ENCODE data around the gene PIP5K1A.
A peak's percentile ranks its signal among the peaks of the same experiment; 100 is the strongest.

Gene PIP5K1A

DNA sequence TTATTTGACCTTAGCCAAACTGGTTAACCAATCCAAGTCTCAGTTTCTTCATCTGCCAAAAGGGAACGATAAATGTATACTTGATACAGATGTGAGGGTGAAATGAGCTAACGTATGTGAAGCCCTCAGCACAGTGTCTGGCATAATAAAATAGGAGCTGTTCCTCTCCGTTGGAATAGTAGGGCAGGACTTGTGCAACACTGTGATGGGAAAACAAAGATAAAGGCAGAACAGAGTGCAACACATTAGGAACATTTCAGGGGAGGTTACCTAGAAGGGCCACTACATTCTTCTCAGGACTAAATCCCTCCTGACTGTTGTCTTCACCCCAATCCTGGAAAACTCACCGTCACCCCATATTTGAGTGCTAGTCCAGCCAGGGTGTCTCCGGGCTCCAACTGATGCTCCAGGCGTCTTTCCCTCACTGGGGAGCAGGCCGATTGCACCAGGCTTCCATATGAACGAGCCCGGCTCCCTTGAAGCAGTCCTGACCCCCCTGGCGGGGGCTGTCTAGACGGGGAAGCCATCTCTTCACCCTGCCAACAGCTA is 33.5 kb upstream of the PIP5K1A start:
- peak overlapping the region; percentile 79 for H3K4me3 ChIP-seq (ENCODE audit: low read depth, low read length)
- no peak for DNase-seq (ENCODE audit: low read depth)
- TF ChIP-seq, protein P1, sequence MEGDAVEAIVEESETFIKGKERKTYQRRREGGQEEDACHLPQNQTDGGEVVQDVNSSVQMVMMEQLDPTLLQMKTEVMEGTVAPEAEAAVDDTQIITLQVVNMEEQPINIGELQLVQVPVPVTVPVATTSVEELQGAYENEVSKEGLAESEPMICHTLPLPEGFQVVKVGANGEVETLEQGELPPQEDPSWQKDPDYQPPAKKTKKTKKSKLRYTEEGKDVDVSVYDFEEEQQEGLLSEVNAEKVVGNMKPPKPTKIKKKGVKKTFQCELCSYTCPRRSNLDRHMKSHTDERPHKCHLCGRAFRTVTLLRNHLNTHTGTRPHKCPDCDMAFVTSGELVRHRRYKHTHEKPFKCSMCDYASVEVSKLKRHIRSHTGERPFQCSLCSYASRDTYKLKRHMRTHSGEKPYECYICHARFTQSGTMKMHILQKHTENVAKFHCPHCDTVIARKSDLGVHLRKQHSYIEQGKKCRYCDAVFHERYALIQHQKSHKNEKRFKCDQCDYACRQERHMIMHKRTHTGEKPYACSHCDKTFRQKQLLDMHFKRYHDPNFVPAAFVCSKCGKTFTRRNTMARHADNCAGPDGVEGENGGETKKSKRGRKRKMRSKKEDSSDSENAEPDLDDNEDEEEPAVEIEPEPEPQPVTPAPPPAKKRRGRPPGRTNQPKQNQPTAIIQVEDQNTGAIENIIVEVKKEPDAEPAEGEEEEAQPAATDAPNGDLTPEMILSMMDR (IDR thresholded peaks at IDR 0.05; ENCODE audit: low read depth, low read length, missing control alignments), result no peak

DNA sequence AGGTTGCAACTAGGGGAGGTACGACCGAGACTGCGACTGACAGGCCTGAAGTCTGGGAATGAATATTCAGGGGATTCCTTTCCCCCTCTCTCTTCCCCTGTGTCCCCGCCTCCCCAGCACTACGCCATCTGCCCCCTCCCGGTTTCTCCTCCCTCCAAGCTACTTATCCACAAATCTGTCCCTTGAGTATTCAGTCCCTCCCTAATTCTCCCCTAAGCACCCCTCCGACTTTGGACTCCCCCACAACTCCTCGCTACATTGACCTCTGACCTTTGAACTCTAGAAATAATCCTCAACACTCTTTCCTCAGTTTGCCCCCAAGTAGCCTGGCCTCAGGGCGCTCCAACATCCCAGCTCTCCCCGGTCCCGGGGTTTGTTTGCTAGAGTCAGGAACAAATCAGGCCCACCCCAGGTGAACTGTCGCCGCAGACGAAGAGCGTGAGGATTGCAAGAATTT is 33.0 kb upstream of the PIP5K1A start:
- no peak for DNase-seq (ENCODE audit: low read depth)

DNA sequence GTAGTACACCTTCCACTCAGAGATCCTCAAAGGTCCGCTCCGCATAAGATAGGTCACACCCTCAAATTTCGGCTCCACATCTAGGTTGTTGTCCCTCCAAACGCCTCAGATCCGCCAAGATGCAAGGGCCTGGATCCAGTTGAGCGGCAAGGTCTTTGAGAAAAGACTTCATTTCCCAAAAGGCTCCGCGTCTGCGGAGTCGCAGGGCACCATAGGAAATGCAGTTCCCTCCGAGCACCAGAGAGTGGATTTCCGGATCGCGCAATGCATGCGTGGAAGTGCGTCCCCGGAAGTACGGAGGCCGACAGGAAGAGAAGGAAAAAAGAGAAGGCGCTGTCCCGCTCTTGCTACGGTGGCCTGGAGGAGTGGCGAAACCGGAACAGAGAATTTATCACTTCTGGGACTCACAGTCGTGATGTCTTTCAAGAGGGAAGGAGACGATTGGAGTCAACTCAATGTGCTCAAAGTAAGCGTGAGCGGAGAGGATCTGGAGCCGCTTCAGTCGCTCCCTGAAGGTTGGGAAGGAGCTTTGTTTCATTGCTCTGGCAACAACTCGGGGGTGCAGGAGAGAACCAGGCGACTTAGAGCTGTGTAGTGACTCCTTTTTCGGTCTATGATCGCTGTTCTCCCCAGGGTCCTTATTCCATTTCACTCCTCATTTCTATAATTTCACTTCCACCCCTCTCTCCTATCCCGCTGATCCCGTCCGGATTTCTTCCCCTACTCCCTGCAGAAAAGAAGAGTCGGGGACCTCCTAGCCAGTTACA is 32.4 kb upstream of the PIP5K1A start, which contains the start of the genes LYSMD1 and SCNM1:
LYSMD1 (minus strand) TSS at position 165 of the 767 bp plus-strand sequence. CDS start 644 bp downstream, outside the sequence.
SCNM1 (plus strand) TSS at position 407 of the 767 bp plus-strand sequence; CDS start at position 416, 9 bp downstream.
- H3K4me3 ChIP-seq (ENCODE audit: low read depth, low read length), result peak within 1 kb of the TSS; percentile 79
- DNase-seq (ENCODE audit: low read depth), result peak; percentile 99
- TF ChIP-seq, protein P1 (IDR thresholded peaks at IDR 0.05; ENCODE audit: low read depth, low read length, missing control alignments), result no peak

More for the DNA sequence above, 33.0 kb upstream of the PIP5K1A start:
- peak overlapping the region; percentile 79 for H3K4me3 ChIP-seq (ENCODE audit: low read depth, low read length)
- TF ChIP-seq, protein P1 (IDR thresholded peaks at IDR 0.05; ENCODE audit: low read depth, low read length, missing control alignments), result no peak

DNA sequence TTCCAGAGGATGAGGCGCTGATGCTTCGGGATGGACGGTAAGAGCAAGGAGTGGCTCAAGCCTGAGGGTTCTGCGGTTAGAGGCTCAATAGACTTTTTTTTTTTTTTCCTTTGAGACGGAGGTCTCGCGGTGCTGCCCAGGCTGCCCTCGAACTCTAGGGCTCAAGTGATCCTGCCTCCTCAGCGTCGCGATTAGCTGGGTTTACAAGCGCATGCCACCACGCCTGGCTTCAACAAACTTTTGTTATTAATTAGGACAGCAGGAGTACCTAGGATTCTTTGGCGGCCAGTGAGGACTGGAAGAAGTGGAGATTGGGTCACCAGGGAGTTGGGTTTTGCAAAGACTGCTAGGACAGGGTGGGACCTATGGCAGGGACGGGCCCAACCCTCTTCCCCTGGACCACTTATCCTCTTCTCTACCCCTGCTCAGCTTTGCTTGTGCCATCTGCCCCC is 31.8 kb upstream of the PIP5K1A start:
- H3K4me3 ChIP-seq (ENCODE audit: low read depth, low read length), result peak overlapping the region; percentile 79
- DNase-seq (ENCODE audit: low read depth), result no peak

DNA sequence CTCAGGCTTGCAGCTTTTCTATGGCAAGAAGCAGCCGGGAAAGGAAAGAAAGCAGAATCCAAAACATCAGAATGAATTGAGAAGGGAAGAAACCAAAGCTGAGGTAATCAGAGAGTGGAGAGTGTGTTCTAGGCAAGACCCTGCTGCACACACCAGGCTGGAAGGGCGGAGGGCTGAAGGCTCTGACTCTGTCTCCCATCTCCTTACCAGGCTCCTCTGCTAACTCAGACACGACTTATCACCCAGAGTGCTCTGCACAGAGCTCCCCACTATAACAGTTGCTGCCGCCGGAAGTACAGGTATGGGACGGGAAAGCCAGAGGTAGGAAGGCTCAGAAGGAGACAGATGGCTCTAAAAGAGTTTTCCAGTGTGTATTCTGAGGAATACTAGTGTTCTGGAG is 31.2 kb upstream of the PIP5K1A start:
- H3K4me3 ChIP-seq (ENCODE audit: low read depth, low read length), result peak overlapping the region; percentile 79
- TF ChIP-seq, protein P1 (IDR thresholded peaks at IDR 0.05; ENCODE audit: low read depth, low read length, missing control alignments), result no peak
- DNase-seq (ENCODE audit: low read depth), result no peak

More for the DNA sequence above, 31.8 kb upstream of the PIP5K1A start:
- TF ChIP-seq, protein P1 (IDR thresholded peaks at IDR 0.05; ENCODE audit: low read depth, low read length, missing control alignments), result no peak

DNA sequence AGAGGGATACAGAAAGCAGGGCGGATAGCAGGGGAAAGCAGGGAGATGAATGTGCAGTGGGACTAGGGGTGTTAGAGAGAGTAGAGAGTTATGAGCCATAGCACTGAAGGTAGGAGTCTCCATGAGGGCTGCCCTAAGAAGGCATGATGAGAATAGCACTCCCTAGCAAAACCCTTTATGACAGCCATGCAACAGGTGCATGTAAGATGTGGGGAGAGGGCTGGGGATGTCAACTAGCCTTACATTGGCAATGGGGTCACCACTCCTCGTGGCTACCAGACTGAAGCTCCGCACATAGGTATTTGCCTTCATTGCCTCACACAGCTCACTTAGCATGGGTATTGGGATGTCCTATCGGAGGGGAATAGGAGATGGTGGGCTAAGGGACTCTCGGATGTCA is 27.2 kb upstream of the PIP5K1A start:
- no peak overlapping the region for H3K4me3 ChIP-seq (ENCODE audit: low read depth, low read length)
- TF ChIP-seq, protein P1 (IDR thresholded peaks at IDR 0.05; ENCODE audit: low read depth, low read length, missing control alignments), result no peak
- no peak for DNase-seq (ENCODE audit: low read depth)
